Measurements from ENCODE around the gene CADM1. TPM values are rescaled to one million over a fixed set of nuclear protein-coding genes. Genes with fewer than 3 reads are reported as not detected.

The CADM1 gene
- total and polyA plus RNA-seq, 4 donors, result 13.0 to 40.6 (median 28.9) TPM

DNA sequence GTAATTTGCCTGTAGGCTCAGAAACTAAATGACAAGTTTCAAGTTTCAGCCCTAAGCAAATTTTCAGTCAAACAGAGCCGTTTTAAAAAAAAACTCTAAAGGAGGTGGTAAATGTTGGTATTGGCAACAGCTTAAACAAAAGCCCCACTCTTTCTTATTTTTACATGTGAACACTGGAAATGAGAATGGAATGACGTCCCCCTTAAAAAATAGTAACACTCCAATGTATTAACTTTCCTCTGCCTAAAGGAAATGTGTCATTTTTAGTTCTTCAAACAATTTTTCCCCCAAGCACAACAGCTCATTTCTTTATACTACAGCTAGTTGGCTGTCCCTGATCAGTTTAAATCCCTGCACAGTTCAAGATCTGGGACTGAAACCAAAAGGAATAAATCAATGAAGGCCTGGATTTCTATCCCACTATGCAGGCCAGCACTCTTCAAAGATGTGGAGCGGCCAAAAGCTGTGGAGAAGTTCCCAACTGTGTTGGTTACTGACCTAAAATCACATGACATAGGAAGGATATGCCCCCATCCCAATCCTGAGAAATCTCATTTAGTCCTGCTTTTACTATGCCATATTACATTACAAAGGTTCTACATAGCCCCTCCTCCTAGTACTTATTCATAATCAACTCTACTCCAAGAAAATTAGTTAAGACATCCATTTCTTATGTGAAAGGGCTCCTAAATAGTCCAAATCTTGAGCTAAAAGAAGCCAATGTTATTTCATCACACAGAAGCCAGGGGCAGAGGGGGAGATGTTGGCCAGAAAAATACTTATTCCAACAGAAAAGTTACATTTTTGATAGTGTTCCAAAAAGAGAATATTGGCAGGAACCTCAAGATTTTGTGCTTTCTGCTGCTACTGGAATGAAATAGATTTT is 95.9 kb downstream of the CADM1 start:
- Histone ChIP-seq H3K4me1 (ENCODE audit: control insufficient read depth in 4 of 4, insufficient read depth in 4 of 4, low read length in 3 of 4) (peaks cover 11 to 36% (median 32%) of the 10 kb centered on the region in 4 donors), H3K9me3 (ENCODE audit: control insufficient read depth in 4 of 4, low read length in 3 of 4) (no peaks in the 10 kb centered on the region), H3K27me3 (ENCODE audit: control insufficient read depth in 4 of 4, insufficient read depth in 4 of 4, low read length in 3 of 4) (no peaks in the 10 kb centered on the region), H3K27ac (ENCODE audit: low read depth in 1 of 2, low read length in 2 of 2) (peak overlapping the region in 1 of 2 donors; percentile 48), H3K4me3 (ENCODE audit: low read depth in 1 of 3, low read length in 3 of 3) (no peak overlapping the region), H3K9ac (ENCODE audit: low read depth in 1 of 2, low read length in 2 of 2) (no peak overlapping the region), H3K36me3 (ENCODE audit: control insufficient read depth in 4 of 4, insufficient read depth in 3 of 4, low read depth in 1 of 4, low read length in 3 of 4) (no peaks in the 10 kb centered on the region)
- TF ChIP-seq GABPA (IDR thresholded peaks at IDR 0.05 in 1 of 2, conservative IDR thresholded peaks at IDR 0.05 in 1 of 2) (no peak), FOXA1 (IDR thresholded peaks at IDR 0.05) (no peak), NR2F2 (IDR thresholded peaks at IDR 0.05) (no peak), HNF4A (conservative IDR thresholded peaks at IDR 0.05) (peak; percentile 41 to 55), JUND (IDR thresholded peaks at IDR 0.05) (peak in 1 of 2 donors; percentile 9), RAD21 (IDR thresholded peaks at IDR 0.05) (peak in 1 of 2 donors; percentile 56), FOXA2 (IDR thresholded peaks at IDR 0.05) (no peak), RXRA (IDR thresholded peaks at IDR 0.05) (peak; percentile 26 to 47)
- TF ChIP-seq, protein P1, sequence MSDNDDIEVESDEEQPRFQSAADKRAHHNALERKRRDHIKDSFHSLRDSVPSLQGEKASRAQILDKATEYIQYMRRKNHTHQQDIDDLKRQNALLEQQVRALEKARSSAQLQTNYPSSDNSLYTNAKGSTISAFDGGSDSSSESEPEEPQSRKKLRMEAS (IDR thresholded peaks at IDR 0.05), result peak; percentile 27
- DNase-seq (ENCODE audit: low spot score), result no peak
- WGBS, result 21% methylated on average over 3 of the region's 3 CpGs

DNA sequence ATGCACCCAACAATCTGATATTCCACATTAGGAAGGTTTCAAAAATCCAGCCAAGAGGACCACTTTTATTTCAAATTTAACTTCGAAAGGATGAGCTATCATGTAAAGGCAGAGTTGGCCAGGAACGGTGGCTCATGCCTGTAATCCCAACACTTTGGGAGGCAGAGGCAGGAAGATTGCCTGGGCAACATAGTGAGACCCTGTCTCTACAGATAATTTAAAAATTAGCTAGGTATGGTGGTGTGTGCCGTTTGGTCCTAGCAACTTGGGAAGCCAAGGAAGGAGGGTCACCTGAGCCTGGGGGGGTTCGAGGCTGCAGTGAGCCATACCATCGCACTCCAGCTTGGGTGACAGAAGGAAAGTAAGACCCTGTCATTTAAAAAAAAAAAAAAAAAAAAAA is 96.7 kb downstream of the CADM1 start:
- no peak overlapping the region for H3K27ac ChIP-seq (ENCODE audit: low read depth in 1 of 2, low read length in 2 of 2)
- H3K9me3 ChIP-seq (ENCODE audit: control insufficient read depth in 4 of 4, low read length in 3 of 4), result no peaks in the 10 kb centered on the region
- peaks cover 11 to 36% (median 32%) of the 10 kb centered on the region in 4 donors for H3K4me1 ChIP-seq (ENCODE audit: control insufficient read depth in 4 of 4, insufficient read depth in 4 of 4, low read length in 3 of 4)
- no peak overlapping the region for H3K9ac ChIP-seq (ENCODE audit: low read depth in 1 of 2, low read length in 2 of 2)
- TF ChIP-seq TAF1 (conservative IDR thresholded peaks at IDR 0.05), result no peak
- H3K4me3 ChIP-seq (ENCODE audit: low read depth in 1 of 3, low read length in 3 of 3), result no peak overlapping the region
- no peaks in the 10 kb centered on the region for H3K27me3 ChIP-seq (ENCODE audit: control insufficient read depth in 4 of 4, insufficient read depth in 4 of 4, low read length in 3 of 4)
- no peaks in the 10 kb centered on the region for H3K36me3 ChIP-seq (ENCODE audit: control insufficient read depth in 4 of 4, insufficient read depth in 3 of 4, low read depth in 1 of 4, low read length in 3 of 4)
- no peak for DNase-seq (ENCODE audit: low spot score)
- 85% methylated on average over 5 of the region's 5 CpGs for WGBS

DNA sequence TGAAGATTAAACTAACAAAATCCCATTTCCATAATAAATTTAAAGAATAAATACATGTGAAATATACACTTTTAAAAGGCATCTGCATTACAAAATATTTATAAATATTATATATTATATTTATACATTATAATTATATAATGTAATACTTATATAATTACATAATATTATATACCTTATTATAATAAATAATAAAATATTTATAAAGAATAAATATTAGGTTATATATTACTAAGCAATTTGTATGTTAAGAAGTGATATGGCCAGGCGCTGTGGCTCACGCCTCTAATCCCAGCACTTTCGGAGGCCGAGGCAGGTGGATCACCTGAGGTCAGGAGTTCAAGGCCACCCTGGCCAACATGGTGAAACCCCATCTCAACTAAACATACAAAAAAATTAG is 97.8 kb downstream of the CADM1 start:
- no peaks in the 10 kb centered on the region for H3K36me3 ChIP-seq (ENCODE audit: control insufficient read depth in 4 of 4, insufficient read depth in 3 of 4, low read depth in 1 of 4, low read length in 3 of 4)
- H3K9me3 ChIP-seq (ENCODE audit: control insufficient read depth in 4 of 4, low read length in 3 of 4), result no peaks in the 10 kb centered on the region
- 89% methylated on average over 4 of the region's 4 CpGs for WGBS
- H3K4me1 ChIP-seq (ENCODE audit: control insufficient read depth in 4 of 4, insufficient read depth in 4 of 4, low read length in 3 of 4), result peaks cover 11 to 36% (median 32%) of the 10 kb centered on the region in 4 donors
- DNase-seq (ENCODE audit: low spot score), result no peak
- no peaks in the 10 kb centered on the region for H3K27me3 ChIP-seq (ENCODE audit: control insufficient read depth in 4 of 4, insufficient read depth in 4 of 4, low read length in 3 of 4)
- no peak overlapping the region for H3K4me3 ChIP-seq (ENCODE audit: low read depth in 1 of 3, low read length in 3 of 3)
- TF ChIP-seq JUND (IDR thresholded peaks at IDR 0.05) (no peak), TAF1 (conservative IDR thresholded peaks at IDR 0.05) (no peak), HNF4G (IDR thresholded peaks at IDR 0.05) (no peak), SP1 (IDR thresholded peaks at IDR 0.05) (no peak), NR2F2 (IDR thresholded peaks at IDR 0.05) (no peak)
- TF ChIP-seq, protein P2, sequence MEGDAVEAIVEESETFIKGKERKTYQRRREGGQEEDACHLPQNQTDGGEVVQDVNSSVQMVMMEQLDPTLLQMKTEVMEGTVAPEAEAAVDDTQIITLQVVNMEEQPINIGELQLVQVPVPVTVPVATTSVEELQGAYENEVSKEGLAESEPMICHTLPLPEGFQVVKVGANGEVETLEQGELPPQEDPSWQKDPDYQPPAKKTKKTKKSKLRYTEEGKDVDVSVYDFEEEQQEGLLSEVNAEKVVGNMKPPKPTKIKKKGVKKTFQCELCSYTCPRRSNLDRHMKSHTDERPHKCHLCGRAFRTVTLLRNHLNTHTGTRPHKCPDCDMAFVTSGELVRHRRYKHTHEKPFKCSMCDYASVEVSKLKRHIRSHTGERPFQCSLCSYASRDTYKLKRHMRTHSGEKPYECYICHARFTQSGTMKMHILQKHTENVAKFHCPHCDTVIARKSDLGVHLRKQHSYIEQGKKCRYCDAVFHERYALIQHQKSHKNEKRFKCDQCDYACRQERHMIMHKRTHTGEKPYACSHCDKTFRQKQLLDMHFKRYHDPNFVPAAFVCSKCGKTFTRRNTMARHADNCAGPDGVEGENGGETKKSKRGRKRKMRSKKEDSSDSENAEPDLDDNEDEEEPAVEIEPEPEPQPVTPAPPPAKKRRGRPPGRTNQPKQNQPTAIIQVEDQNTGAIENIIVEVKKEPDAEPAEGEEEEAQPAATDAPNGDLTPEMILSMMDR (IDR thresholded peaks at IDR 0.05; ENCODE audit: low read depth, low read length, missing input control), result no peak
- TF ChIP-seq, protein P3, sequence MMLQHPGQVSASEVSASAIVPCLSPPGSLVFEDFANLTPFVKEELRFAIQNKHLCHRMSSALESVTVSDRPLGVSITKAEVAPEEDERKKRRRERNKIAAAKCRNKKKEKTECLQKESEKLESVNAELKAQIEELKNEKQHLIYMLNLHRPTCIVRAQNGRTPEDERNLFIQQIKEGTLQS (IDR thresholded peaks at IDR 0.05), result no peak
- no peak overlapping the region for H3K27ac ChIP-seq (ENCODE audit: low read depth in 1 of 2, low read length in 2 of 2)
- no peak overlapping the region for H3K9ac ChIP-seq (ENCODE audit: low read depth in 1 of 2, low read length in 2 of 2)

Measured in liver (tissue), 9 donors.